HepG2 (cell line): ENCODE results near the gene TBCD. TPM values are rescaled to one million over a fixed set of nuclear protein-coding genes. Genes with fewer than 3 reads are reported as not detected.

Experiments
- DR1 ChIP-seq: sonication (generic); formaldehyde crosslinking; IDR thresholded peaks from 2 replicates; pipeline ENCODE4 v1.8.0; 2021; ENCODE audit warnings: mild to moderate bottlenecking, missing genetic modification reagents, inconsistent platforms
- EP300 ChIP-seq, 3 experiments: sonication (generic) in 1 of 3; formaldehyde crosslinking in 1 of 3; IDR thresholded peaks; 2 replicates each; pipeline versions ENCODE4 v1.5.1 to v1.6.1; 2011 to 2020; ENCODE audit warnings: low read depth in 2 of 3, low read length in 2 of 3, borderline replicate concordance in 1 of 3, improper control_type of control experiment in 1 of 3, mild to moderate bottlenecking in 1 of 3, missing genetic modification reagents in 1 of 3, moderate library complexity in 1 of 3
- KDM5A ChIP-seq: fragments of 200-600 bp; sonication (generic); IDR thresholded peaks from 2 replicates; pipeline ENCODE4 v1.7.0; 2018; ENCODE audit warnings: antibody characterized with exemption, mild to moderate bottlenecking, low read length, borderline replicate concordance
- KMT2A ChIP-seq: sonication (generic); formaldehyde crosslinking; IDR thresholded peaks from 2 replicates; pipeline ENCODE4 v1.4.0; 2020; ENCODE audit warnings: missing genetic modification reagents
- MXD3 ChIP-seq: IDR thresholded peaks from 2 replicates; pipeline ENCODE4 v1.6.1; 2016; ENCODE audit warnings: mild to moderate bottlenecking, missing biosample characterization, missing genetic modification reagents
- MYNN ChIP-seq: sonication (generic); formaldehyde crosslinking; IDR thresholded peaks from 2 replicates; pipeline ENCODE4 v1.4.0; 2020; ENCODE audit warnings: mild to moderate bottlenecking, low read depth, missing genetic modification reagents
- NFKB2 ChIP-seq: sonication (generic); formaldehyde crosslinking; IDR thresholded peaks from 2 replicates; pipeline ENCODE4 v1.4.0; 2020; ENCODE audit warnings: missing genetic modification reagents, borderline replicate concordance
- RERE ChIP-seq: IDR thresholded peaks from 2 replicates; pipeline ENCODE4 v1.6.1; 2016; ENCODE audit warnings: low read depth, missing genetic modification reagents, missing compliant biosample characterization
- TERF1 ChIP-seq: sonication (generic); formaldehyde crosslinking; IDR thresholded peaks from 2 replicates; pipeline ENCODE4 v1.8.0; 2022; ENCODE audit warnings: mild to moderate bottlenecking, missing genetic modification reagents, moderate library complexity
- TFAP4 ChIP-seq: sonication (generic); IDR thresholded peaks from 2 replicates; pipeline ENCODE4 v1.6.1; 2016; ENCODE audit warnings: low read depth, borderline replicate concordance
- ZNF225 ChIP-seq: sonication (generic); formaldehyde crosslinking; IDR thresholded peaks from 2 replicates; pipeline ENCODE4 v1.4.0; 2020; ENCODE audit warnings: mild to moderate bottlenecking, missing genetic modification reagents
- ZNF446 ChIP-seq: sonication (generic); formaldehyde crosslinking; IDR thresholded peaks from 2 replicates; pipeline ENCODE4 v1.5.0; 2020; ENCODE audit warnings: mild to moderate bottlenecking, missing genetic modification reagents
- ZNF549 ChIP-seq: sonication (generic); formaldehyde crosslinking; IDR thresholded peaks from 2 replicates; pipeline ENCODE4 v1.5.0; 2020; ENCODE audit warnings: missing genetic modification reagents
- ZNF572 ChIP-seq: sonication (generic); formaldehyde crosslinking; IDR thresholded peaks from 2 replicates; pipeline ENCODE4 v1.5.1; 2020; ENCODE audit warnings: mild to moderate bottlenecking, missing genetic modification reagents
- ZNF678 ChIP-seq: sonication (generic); formaldehyde crosslinking; IDR thresholded peaks from 2 replicates; pipeline ENCODE4 v1.4.0; 2020; ENCODE audit warnings: mild to moderate bottlenecking, missing genetic modification reagents
- ZNF749 ChIP-seq: sonication (generic); formaldehyde crosslinking; IDR thresholded peaks from 2 replicates; pipeline ENCODE4 v1.8.0; 2022; ENCODE audit warnings: mild to moderate bottlenecking, missing genetic modification reagents, moderate library complexity, borderline replicate concordance
- ZNF761 ChIP-seq: sonication (generic); formaldehyde crosslinking; conservative IDR thresholded peaks from 2 replicates; pipeline ENCODE4 v1.4.0; 2020; ENCODE audit warnings: mild to moderate bottlenecking, missing genetic modification reagents
- polyA plus RNA-seq, 8 experiments: library from polyadenylated mRNA; depleted of rRNA in 3 of 8; stranded (reverse) in 7 of 8; unstranded in 1 of 8; fragments of >200 nt; fragmentation: Illumina TruSeq in 4 of 8; extraction: Trizol in 4 of 8; gene quantifications; 2 replicates each; pipeline versions ENCODE4 v1.2.1 to v1.2.3, GENCODE V29; 2011 to 2016; ENCODE audit warnings: low read depth in 4 of 8, missing spikeins in 1 of 8, mixed read lengths in 1 of 8; ENCODE audit not compliant: insufficient read depth in 1 of 8
- total RNA-seq, 5 experiments: library from RNA; depleted of rRNA; stranded (reverse); fragments of >200 nt; fragmentation: Illumina TruSeq; extraction: Trizol; gene quantifications; 2 replicates each; pipeline ENCODE4 v1.2.3, GENCODE V29; 2016; ENCODE audit warnings: low read depth in 1 of 5

The TBCD gene
- total and polyA plus RNA-seq, 2 of the 13 experiments (the other 11 are each of a cell fraction or from before 2014, with no cell fraction given), result 33.9 to 54.8 TPM

- peak; percentile 59; the same call in 1 of the 2 replicates for TF ChIP-seq TFAP4
- TF ChIP-seq NFKB2 (CRISPR knock-in tag), result peak; percentile 95
- peak; percentile 82; the same call in 1 of the 2 replicates for TF ChIP-seq MYNN (CRISPR knock-in tag)
- TF ChIP-seq TERF1 (CRISPR knock-in tag), result no peak
- TF ChIP-seq ZNF549 (CRISPR knock-in tag), result no peak
- TF ChIP-seq RERE (CRISPR knock-in tag), result no peak
- TF ChIP-seq EP300 (IDR thresholded peaks at IDR 0.05; ENCODE audit: low read depth in 2 of 2, low read length in 2 of 2), result peak in 1 of 2 experiments; percentile 17; a peak in 1 of 4 replicates
- peak; percentile 63 for TF ChIP-seq EP300 (CRISPR knock-in tag; IDR thresholded peaks at IDR 0.05; ENCODE audit: borderline replicate concordance)
- TF ChIP-seq ZNF572 (CRISPR knock-in tag), result peak; percentile 78; the same call in 1 of the 2 replicates
- peak; percentile 92; the same call in 1 of the 2 replicates for TF ChIP-seq ZNF761 (CRISPR knock-in tag)
- TF ChIP-seq ZNF225, result peak; percentile 88; the same call in 1 of the 2 replicates
- peak; percentile 83; the same call in 1 of the 2 replicates for TF ChIP-seq KDM5A
- peak; percentile 64; the same call in 1 of the 2 replicates for TF ChIP-seq ZNF446 (CRISPR knock-in tag)
- TF ChIP-seq DR1 (CRISPR knock-in tag), result peak; percentile 73; the same call in 1 of the 2 replicates
- TF ChIP-seq ZNF749 (CRISPR knock-in tag), result peak; percentile 32; the same call in 1 of the 2 replicates
- no peak; the same call in none of the 2 replicates for TF ChIP-seq ZNF678 (CRISPR knock-in tag)
- peak; percentile 90 for TF ChIP-seq MXD3 (CRISPR knock-in tag)
- TF ChIP-seq KMT2A, result peak; percentile 96
Observed at GRCh38 chr17:82751571-82752370, at the start of gene TBCD (continued).
